ENCODE measurements around the gene RHOXF1.

RHOXF1 gene

GRCh38 chrX:120125444-120125843 is 9.7 kb upstream of the RHOXF1 start:
- no peaks in the 10 kb centered on the region for H4K20me1 ChIP-seq (ENCODE audit: control insufficient read depth, insufficient read depth, low read depth, low read length)
- no peak for TF ChIP-seq CTCF (IDR thresholded peaks at IDR 0.05; ENCODE audit: low read depth, low read length, poor library complexity, severe bottlenecking)
- TF ChIP-seq EZH2phosphoT487 (IDR thresholded peaks at IDR 0.05; ENCODE audit: borderline replicate concordance, low read length), result no peak

GRCh38 chrX:120120223-120120622 is 4.5 kb upstream of the RHOXF1 start:
- TF ChIP-seq EZH2phosphoT487 (IDR thresholded peaks at IDR 0.05; ENCODE audit: borderline replicate concordance, low read length) (no peak), CTCF (IDR thresholded peaks at IDR 0.05; ENCODE audit: low read depth, low read length, poor library complexity, severe bottlenecking) (no peak)
- no peak overlapping the region for H3K4me2 ChIP-seq (ENCODE audit: low read length)
- no peak overlapping the region for H3K4me3 ChIP-seq (ENCODE audit: low read length)
- H3K4me1 ChIP-seq (ENCODE audit: control insufficient read depth, low read length), result no peaks in the 10 kb centered on the region
- H3K27ac ChIP-seq (ENCODE audit: low read depth, low read length), result no peak overlapping the region
- H3K9me3 ChIP-seq (ENCODE audit: control insufficient read depth, insufficient read depth, low read length), result no peaks in the 10 kb centered on the region
- H3K9me2 ChIP-seq (replicated peaks; ENCODE audit: control insufficient read depth, low read length), result no peaks in the 10 kb centered on the region
- H3F3A ChIP-seq (ENCODE audit: control insufficient read depth, insufficient read depth), result no peaks in the 10 kb centered on the region
- H4K20me1 ChIP-seq (ENCODE audit: control insufficient read depth, insufficient read depth, low read depth, low read length), result no peaks in the 10 kb centered on the region
- H3K79me2 ChIP-seq (ENCODE audit: control insufficient read depth, low read length), result no peaks in the 10 kb centered on the region
- H3K27me3 ChIP-seq (ENCODE audit: control insufficient read depth, low read length), result no peaks in the 10 kb centered on the region
- H3K36me3 ChIP-seq (ENCODE audit: control insufficient read depth, low read length), result no peaks in the 10 kb centered on the region

More at GRCh38 chrX:120125444-120125843, 9.7 kb upstream of the RHOXF1 start:
- H3F3A ChIP-seq (ENCODE audit: control insufficient read depth, insufficient read depth), result no peaks in the 10 kb centered on the region
- no peaks in the 10 kb centered on the region for H3K9me2 ChIP-seq (replicated peaks; ENCODE audit: control insufficient read depth, low read length)
- no peak overlapping the region for H3K4me2 ChIP-seq (ENCODE audit: low read length)
- no peaks in the 10 kb centered on the region for H3K9me3 ChIP-seq (ENCODE audit: control insufficient read depth, insufficient read depth, low read length)
- no peaks in the 10 kb centered on the region for H3K27me3 ChIP-seq (ENCODE audit: control insufficient read depth, low read length)
- no peak overlapping the region for H3K4me3 ChIP-seq (ENCODE audit: low read length)
- H3K79me2 ChIP-seq (ENCODE audit: control insufficient read depth, low read length), result no peaks in the 10 kb centered on the region
- H3K36me3 ChIP-seq (ENCODE audit: control insufficient read depth, low read length), result no peaks in the 10 kb centered on the region
- no peak overlapping the region for H3K27ac ChIP-seq (ENCODE audit: low read depth, low read length)
- H3K4me1 ChIP-seq (ENCODE audit: control insufficient read depth, low read length), result no peaks in the 10 kb centered on the region

GRCh38 chrX:120111611-120112010 is 4.1 kb downstream of the RHOXF1 start:
- TF ChIP-seq CTCF (IDR thresholded peaks at IDR 0.05; ENCODE audit: low read depth, low read length, poor library complexity, severe bottlenecking), result no peak
- TF ChIP-seq EZH2phosphoT487 (IDR thresholded peaks at IDR 0.05; ENCODE audit: borderline replicate concordance, low read length), result no peak
- no peak overlapping the region for H3K4me3 ChIP-seq (ENCODE audit: low read length)
- H3K36me3 ChIP-seq (ENCODE audit: control insufficient read depth, low read length), result no peaks in the 10 kb centered on the region
- H3F3A ChIP-seq (ENCODE audit: control insufficient read depth, insufficient read depth), result no peaks in the 10 kb centered on the region
- no peaks in the 10 kb centered on the region for H3K27me3 ChIP-seq (ENCODE audit: control insufficient read depth, low read length)
- no peak overlapping the region for H3K27ac ChIP-seq (ENCODE audit: low read depth, low read length)
- H3K9me3 ChIP-seq (ENCODE audit: control insufficient read depth, insufficient read depth, low read length), result no peaks in the 10 kb centered on the region
- no peaks in the 10 kb centered on the region for H3K4me1 ChIP-seq (ENCODE audit: control insufficient read depth, low read length)
- no peak overlapping the region for H3K4me2 ChIP-seq (ENCODE audit: low read length)
- H3K9me2 ChIP-seq (replicated peaks; ENCODE audit: control insufficient read depth, low read length), result no peaks in the 10 kb centered on the region
- no peaks in the 10 kb centered on the region for H3K79me2 ChIP-seq (ENCODE audit: control insufficient read depth, low read length)
- H4K20me1 ChIP-seq (ENCODE audit: control insufficient read depth, insufficient read depth, low read depth, low read length), result no peaks in the 10 kb centered on the region

GRCh38 chrX:120109378-120109777 is 6.3 kb downstream of the RHOXF1 start:
- H3K27ac ChIP-seq (ENCODE audit: low read depth, low read length), result no peak overlapping the region
- no peaks in the 10 kb centered on the region for H3K27me3 ChIP-seq (ENCODE audit: control insufficient read depth, low read length)

More at GRCh38 chrX:120109378-120109777, 6.3 kb downstream of the RHOXF1 start:
- Histone ChIP-seq H3K9me2 (replicated peaks; ENCODE audit: control insufficient read depth, low read length) (no peaks in the 10 kb centered on the region), H3K4me2 (ENCODE audit: low read length) (no peak overlapping the region), H3K9me3 (ENCODE audit: control insufficient read depth, insufficient read depth, low read length) (no peaks in the 10 kb centered on the region), H4K20me1 (ENCODE audit: control insufficient read depth, insufficient read depth, low read depth, low read length) (no peaks in the 10 kb centered on the region), H3F3A (ENCODE audit: control insufficient read depth, insufficient read depth) (no peaks in the 10 kb centered on the region), H3K36me3 (ENCODE audit: control insufficient read depth, low read length) (no peaks in the 10 kb centered on the region), H3K79me2 (ENCODE audit: control insufficient read depth, low read length) (no peaks in the 10 kb centered on the region), H3K4me3 (ENCODE audit: low read length) (no peak overlapping the region), H3K4me1 (ENCODE audit: control insufficient read depth, low read length) (no peaks in the 10 kb centered on the region)
- TF ChIP-seq EZH2phosphoT487 (IDR thresholded peaks at IDR 0.05; ENCODE audit: borderline replicate concordance, low read length), result no peak
- no peak for TF ChIP-seq CTCF (IDR thresholded peaks at IDR 0.05; ENCODE audit: low read depth, low read length, poor library complexity, severe bottlenecking)

All from DOHH2 (cell line).